Glutamatergic neuron (in vitro differentiated cells): ENCODE data around the gene MAB21L2. TPM values are rescaled to one million over a fixed set of nuclear protein-coding genes. Genes with fewer than 3 reads are reported as not detected.

Experiments
- DNase-seq: peaks from one replicate; pipeline ENCODE4 v3.0.0; 2022
- H3K27ac Mint-ChIP-seq: one replicate; pipeline ENCODE4 v1.8.0; 2020; ENCODE audit warnings: mild to moderate bottlenecking, mixed read lengths, inconsistent platforms; ENCODE audit not compliant: unreplicated experiment
- H3K27me3 Mint-ChIP-seq: one replicate; pipeline ENCODE4 v1.8.0; 2020; ENCODE audit warnings: mild to moderate bottlenecking, moderate library complexity, mixed read lengths, inconsistent platforms; ENCODE audit not compliant: unreplicated experiment
- H3K36me3 Mint-ChIP-seq: one replicate; pipeline ENCODE4 v1.8.0; 2020; ENCODE audit warnings: mild to moderate bottlenecking, mixed read lengths, inconsistent platforms; ENCODE audit not compliant: unreplicated experiment
- H3K4me1 Mint-ChIP-seq: one replicate; pipeline ENCODE4 v1.8.0; 2020; ENCODE audit warnings: mild to moderate bottlenecking, low read depth, mixed read lengths, inconsistent platforms; ENCODE audit not compliant: unreplicated experiment
- H3K4me3 Mint-ChIP-seq: one replicate; pipeline ENCODE4 v1.8.0; 2020; ENCODE audit warnings: mild to moderate bottlenecking, mixed read lengths, inconsistent platforms; ENCODE audit not compliant: unreplicated experiment
- H3K9me3 Mint-ChIP-seq: one replicate; pipeline ENCODE4 v1.8.0; 2020; ENCODE audit warnings: mild to moderate bottlenecking, moderate library complexity, mixed read lengths, inconsistent platforms; ENCODE audit not compliant: unreplicated experiment
- CTCF ChIP-seq: fragments of 200-600 bp; sonication (generic); IDR thresholded peaks from one replicate; pipeline ENCODE4 v1.5.0; 2021; ENCODE audit not compliant: partially characterized antibody, unreplicated experiment
- total RNA-seq: library from RNA; stranded (reverse); fragmentation: NEBNext Ultra II Directional; extraction: Animal tissue kit (Norgen Biotek cat#: 25700); gene quantifications from one replicate; pipeline ENCODE4 v1.2.1, GENCODE V29; 2021; ENCODE audit not compliant: unreplicated experiment

The MAB21L2 gene
- total RNA-seq, 1 donor from 2014 or later = 3.4 TPM

- no peaks in the 10 kb centered on the region for H3K9me3 Mint-ChIP-seq
- H3K4me1 Mint-ChIP-seq = peaks cover 16% of the 10 kb centered on the region
- no peaks in the 10 kb centered on the region for H3K36me3 Mint-ChIP-seq
- H3K4me3 Mint-ChIP-seq = peak overlapping the region; percentile 2
- H3K27me3 Mint-ChIP-seq = no peaks in the 10 kb centered on the region
- no peak for DNase-seq
- no peak for TF ChIP-seq CTCF
- peak overlapping the region; percentile 19 for H3K27ac Mint-ChIP-seq
Measured at GRCh38 chr4:150569384-150569987, 12.5 kb upstream of the MAB21L2 start.

- no peak for TF ChIP-seq CTCF
- Mint-ChIP-seq H3K4me3 (no peak overlapping the region), H3K27me3 (no peaks in the 10 kb centered on the region), H3K36me3 (no peaks in the 10 kb centered on the region), H3K27ac (peak overlapping the region; percentile 19), H3K4me1 (peaks cover 16% of the 10 kb centered on the region), H3K9me3 (no peaks in the 10 kb centered on the region)
- no peak for DNase-seq
Measured at GRCh38 chr4:150569998-150570535, 11.9 kb upstream of the MAB21L2 start.

- TF ChIP-seq CTCF = no peak
- no peaks in the 10 kb centered on the region for H3K36me3 Mint-ChIP-seq
- H3K9me3 Mint-ChIP-seq = no peaks in the 10 kb centered on the region
- no peak overlapping the region for H3K4me3 Mint-ChIP-seq
- no peaks in the 10 kb centered on the region for H3K27me3 Mint-ChIP-seq
- H3K27ac Mint-ChIP-seq = peak overlapping the region; percentile 72
- H3K4me1 Mint-ChIP-seq = peaks cover 16% of the 10 kb centered on the region
- DNase-seq = no peak
Measured at GRCh38 chr4:150570862-150571261, 11.1 kb upstream of the MAB21L2 start.

- peak overlapping the region; percentile 70 for H3K27ac Mint-ChIP-seq
- no peaks in the 10 kb centered on the region for H3K36me3 Mint-ChIP-seq
Measured at GRCh38 chr4:150572704-150573504, 9.0 kb upstream of the MAB21L2 start.

More at GRCh38 chr4:150572704-150573504, 9.0 kb upstream of the MAB21L2 start:
- no peak for DNase-seq
- no peaks in the 10 kb centered on the region for H3K9me3 Mint-ChIP-seq
- no peak for TF ChIP-seq CTCF
- H3K27me3 Mint-ChIP-seq = no peaks in the 10 kb centered on the region
- H3K4me1 Mint-ChIP-seq = peaks cover 16% of the 10 kb centered on the region
- H3K4me3 Mint-ChIP-seq = no peak overlapping the region
